Smooth muscle cell (in vitro differentiated cells): ENCODE data around the gene KRTAP5-8. TPM values are rescaled to one million over a fixed set of nuclear protein-coding genes. Genes with fewer than 3 reads are reported as not detected.
"Not testable (repeated sequence)": the region's sequence is repeated elsewhere in the genome, so short reads cannot be mapped to it uniquely, and the experiment has no call there.

ENCODE experiments used
- DNase-seq: peaks from one replicate; lab custom pipeline; 2025; ENCODE audit not compliant: unreplicated experiment; lab: John Stamatoyannopoulos, UW
- H2AFZ ChIP-seq: fragments of 200-600 bp; sonication (generic); 2 replicates; pipeline ENCODE4 v1.6.0; 2016; ENCODE audit warnings: antibody characterized with exemption, low read depth, mild to moderate bottlenecking
- H3F3A ChIP-seq: fragments of 200-600 bp; sonication (generic); 2 replicates; pipeline ENCODE4 v1.6.0; 2017; ENCODE audit warnings: antibody characterized with exemption, low read depth
- H3K27ac ChIP-seq: fragments of 200-600 bp; sonication (generic); 2 replicates; pipeline ENCODE4 v1.5.1; 2016; ENCODE audit warnings: low read depth, mild to moderate bottlenecking
- H3K27me3 ChIP-seq: fragments of 200-600 bp; sonication (generic); 2 replicates; pipeline ENCODE4 v1.6.1; 2016; ENCODE audit warnings: low read depth, mild to moderate bottlenecking
- H3K36me3 ChIP-seq: fragments of 200-600 bp; sonication (generic); 2 replicates; pipeline ENCODE4 v1.5.1; 2016; ENCODE audit warnings: low read depth
- H3K4me1 ChIP-seq: fragments of 200-600 bp; sonication (generic); 2 replicates; pipeline ENCODE4 v1.5.1; 2016; ENCODE audit warnings: low read depth
- H3K4me2 ChIP-seq: fragments of 200-600 bp; sonication (generic); 2 replicates; pipeline ENCODE4 v1.6.0; 2016; ENCODE audit warnings: mild to moderate bottlenecking
- H3K4me3 ChIP-seq: fragments of 200-600 bp; sonication (generic); 2 replicates; pipeline ENCODE4 v1.5.1; 2016; ENCODE audit warnings: mild to moderate bottlenecking
- H3K79me2 ChIP-seq: fragments of 200-600 bp; sonication (generic); 2 replicates; pipeline ENCODE4 v1.6.0; 2016; ENCODE audit warnings: low read depth, mild to moderate bottlenecking
- H3K9ac ChIP-seq: fragments of 200-600 bp; sonication (generic); 2 replicates; pipeline ENCODE4 v1.6.0; 2016; ENCODE audit warnings: low read depth
- H3K9me3 ChIP-seq: fragments of 200-600 bp; sonication (generic); replicated peaks from 2 replicates; pipeline ENCODE4 v1.5.1; 2016; ENCODE audit warnings: low read depth
- H4K20me1 ChIP-seq: fragments of 200-600 bp; sonication (generic); 2 replicates; pipeline ENCODE4 v1.6.0; 2016; ENCODE audit warnings: low read depth
- CTCF ChIP-seq: fragments of 200-600 bp; sonication (generic); IDR thresholded peaks from 2 replicates; pipeline ENCODE4 v1.5.1; 2017; ENCODE audit warnings: borderline replicate concordance, mild to moderate bottlenecking, antibody characterized with exemption; ENCODE audit not compliant: insufficient read depth, poor library complexity, severe bottlenecking
- WGBS: methylation state at CpG from one replicate; pipeline ENCODE4 v1.1.7; 2016; ENCODE audit warnings: low lambda C conversion rate; 5-methylcytosine and 5-hydroxymethylcytosine counted together
- polyA plus RNA-seq: library from polyadenylated mRNA; unstranded; fragments of >200 nt; fragmentation: Nextera tagmentation; extraction: Ambion mirVana; gene quantifications from 2 replicates; pipeline ENCODE4 v1.2.1, GENCODE V29; 2016
- total RNA-seq: library from RNA; depleted of rRNA; stranded (reverse); fragments of >200 nt; gene quantifications from 2 replicates; pipeline ENCODE4 v1.2.3, GENCODE V29; 2014

The KRTAP5-8 gene
- total and polyA plus RNA-seq, 2 experiments from 2014 or later, result not detected

- DNase-seq, H2AFZ ChIP-seq, H3K4me3 ChIP-seq, H3K79me2 ChIP-seq, H3K9me3 ChIP-seq, H4K20me1 ChIP-seq, H3K27me3 ChIP-seq, H3K36me3 ChIP-seq, H3K4me2 ChIP-seq, H3F3A ChIP-seq, H3K27ac ChIP-seq, H3K4me1 ChIP-seq, H3K9ac ChIP-seq: not testable (repeated sequence)
- 66% methylated on average over 8 of the region's 8 CpGs for WGBS
These were observed 29.8 kb downstream of the KRTAP5-8 start for GRCh38 chr11:71567633-71568032.

GRCh38 chr11:71568704-71569349, 31.0 kb downstream of the KRTAP5-8 start:
- no peak for DNase-seq
- no peak overlapping the region for H3K4me3 ChIP-seq
- H3K36me3 ChIP-seq, result no peaks in the 10 kb centered on the region
- no peak overlapping the region for H3K4me2 ChIP-seq
- no peaks in the 10 kb centered on the region for H3K9me3 ChIP-seq
- TF ChIP-seq CTCF, result no peak
- H3K4me1 ChIP-seq, result no peaks in the 10 kb centered on the region
- H3K27me3 ChIP-seq, result peaks cover 8% of the 10 kb centered on the region
- no peaks in the 10 kb centered on the region for H3K79me2 ChIP-seq
- no peaks in the 10 kb centered on the region for H4K20me1 ChIP-seq
- no peak overlapping the region for H3K27ac ChIP-seq
- H2AFZ ChIP-seq, result no peak overlapping the region
- H3F3A ChIP-seq, result no peaks in the 10 kb centered on the region
- WGBS, result 85% methylated on average over 8 of the region's 8 CpGs
- H3K9ac ChIP-seq, result no peak overlapping the region

- WGBS, result 94% methylated on average over 32 of the region's 39 CpGs
- not testable (repeated sequence) for DNase-seq, H3K27me3 ChIP-seq, H3K4me2 ChIP-seq, H3K4me1 ChIP-seq, H3K9me3 ChIP-seq, H3K4me3 ChIP-seq, H3K79me2 ChIP-seq, H4K20me1 ChIP-seq, H3F3A ChIP-seq, H3K36me3 ChIP-seq, H2AFZ ChIP-seq, H3K27ac ChIP-seq, H3K9ac ChIP-seq
These were observed 33.5 kb downstream of the KRTAP5-8 start for GRCh38 chr11:71571101-71571850.

- peaks cover 6% of the 10 kb centered on the region for H3K27me3 ChIP-seq
- no peaks in the 10 kb centered on the region for H3F3A ChIP-seq
- no peak overlapping the region for H3K4me2 ChIP-seq
- no peak for DNase-seq
- H3K4me1 ChIP-seq, result no peaks in the 10 kb centered on the region
- TF ChIP-seq CTCF, result no peak
- no peaks in the 10 kb centered on the region for H3K79me2 ChIP-seq
- H2AFZ ChIP-seq, result no peak overlapping the region
- no peak overlapping the region for H3K9ac ChIP-seq
- H3K36me3 ChIP-seq, result no peaks in the 10 kb centered on the region
- no peaks in the 10 kb centered on the region for H4K20me1 ChIP-seq
- WGBS, result 74% methylated on average over 11 of the region's 11 CpGs
- H3K9me3 ChIP-seq, result no peaks in the 10 kb centered on the region
- H3K27ac ChIP-seq, result no peak overlapping the region
- H3K4me3 ChIP-seq, result no peak overlapping the region
These were observed 35.0 kb downstream of the KRTAP5-8 start for GRCh38 chr11:71572811-71573210.
